ENCODE results near the gene INAVA.
"Not testable (repeated sequence)": the region's sequence is repeated elsewhere in the genome, so short reads cannot be mapped to it uniquely, and the experiment has no call there.

INAVA gene

GRCh38 chr1:200954434-200954833, 59.7 kb downstream of the INAVA start:
- DNase-seq (ENCODE audit: extremely low spot score, insufficient read length, low read depth) (no peak), FAIRE-seq (no peak)

DNA sequence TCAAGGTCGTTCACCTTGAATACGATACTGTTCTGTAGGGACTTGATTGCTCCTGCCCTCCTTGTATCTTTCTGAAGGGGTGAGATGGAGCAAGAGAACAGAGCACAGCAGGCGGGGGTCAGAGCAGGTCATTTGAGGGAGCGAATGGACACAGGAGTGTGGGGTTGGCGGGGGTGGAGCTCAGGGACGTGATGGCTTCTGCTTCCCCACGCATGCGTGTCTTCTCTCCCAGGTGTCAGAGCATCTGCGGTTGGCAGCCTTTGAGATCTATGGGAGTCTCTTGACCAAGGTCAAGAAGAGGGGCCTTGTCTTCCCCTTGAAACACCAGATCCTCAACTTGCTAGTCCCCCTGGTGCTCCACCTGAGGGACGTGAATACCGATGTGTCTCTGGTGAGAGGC, 63.9 kb downstream of the INAVA start:
- FAIRE-seq = no peak
- no peak for DNase-seq (ENCODE audit: extremely low spot score, insufficient read length, low read depth)

DNA sequence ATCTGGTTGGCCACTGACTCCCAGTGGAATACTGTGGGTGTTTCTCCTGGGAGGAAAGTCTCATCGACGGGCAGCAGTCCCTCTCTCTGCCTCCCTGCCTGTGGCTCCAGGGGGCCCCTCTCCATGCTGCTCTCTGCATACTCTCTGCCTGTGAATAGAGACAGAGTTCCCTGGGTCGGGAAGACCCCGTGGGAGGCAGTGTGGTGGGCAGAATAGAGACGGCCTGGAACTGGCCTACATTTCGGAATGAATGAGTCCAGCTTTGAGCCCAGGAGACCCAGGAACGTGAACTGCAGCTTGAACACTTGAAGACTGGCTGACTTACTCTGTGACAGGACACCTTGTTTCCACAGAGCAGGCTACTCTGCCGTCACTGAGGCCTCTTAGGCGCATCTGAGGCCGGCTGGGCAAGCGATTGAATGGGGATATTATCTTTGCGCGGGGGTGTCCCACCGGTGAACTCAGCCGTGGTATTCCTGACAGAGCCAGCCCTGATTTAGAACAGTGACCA, 64.8 kb downstream of the INAVA start:
- DNase-seq (ENCODE audit: extremely low spot score, insufficient read length, low read depth) = no peak
- no peak for FAIRE-seq

- FAIRE-seq = no peak
- no peak for DNase-seq (ENCODE audit: extremely low spot score, insufficient read length, low read depth)
Observed at GRCh38 chr1:200960236-200960947, 65.7 kb downstream of the INAVA start.

DNA sequence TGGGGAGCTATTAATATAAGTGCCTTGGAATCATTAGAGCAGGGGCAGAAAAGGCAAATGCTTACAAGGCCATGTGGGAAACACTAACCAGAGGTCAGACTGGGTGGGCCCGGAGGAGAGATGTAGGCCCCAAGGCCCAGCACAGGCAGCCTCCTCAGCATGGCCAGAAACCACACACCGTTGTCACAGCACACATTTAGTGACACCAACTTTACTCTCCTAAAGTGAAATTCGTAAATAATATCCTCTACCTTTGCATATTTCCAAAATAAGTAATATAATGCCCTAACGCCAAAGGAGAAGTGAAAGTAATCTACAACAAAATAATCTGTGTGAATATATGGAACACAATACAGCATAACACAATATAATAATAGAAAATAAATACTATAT, 66.2 kb downstream of the INAVA start:
- DNase-seq (ENCODE audit: extremely low spot score, insufficient read length, low read depth) (no peak), FAIRE-seq (no peak)

DNA sequence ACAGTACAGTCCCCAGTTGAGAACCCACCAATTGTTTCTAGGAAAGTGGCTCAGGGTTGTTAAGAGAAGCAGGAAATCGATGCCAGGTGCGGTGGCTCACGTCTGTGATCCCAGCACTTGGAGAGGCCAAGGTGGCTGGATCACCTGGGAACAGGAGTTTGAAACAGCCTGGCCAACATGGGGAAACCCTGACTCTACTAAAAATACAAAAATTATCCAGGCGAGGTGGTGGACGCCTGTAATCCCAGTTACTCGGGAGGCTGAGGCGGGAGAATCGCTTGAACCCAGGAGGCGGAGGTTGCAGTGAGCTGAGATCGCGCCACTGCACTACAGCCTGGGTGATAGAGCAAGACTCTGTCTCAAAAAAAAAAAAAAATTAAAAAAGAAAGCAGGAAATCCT, 67.5 kb downstream of the INAVA start:
- FAIRE-seq = not testable (repeated sequence)

GRCh38 chr1:200962631-200963030, 67.9 kb downstream of the INAVA start:
- no peak for FAIRE-seq
- DNase-seq (ENCODE audit: extremely low spot score, insufficient read length, low read depth) = no peak

More for the DNA sequence above, 67.5 kb downstream of the INAVA start:
- DNase-seq (ENCODE audit: extremely low spot score, insufficient read length, low read depth) = not testable (repeated sequence)

GRCh38 chr1:200963076-200963475, 68.4 kb downstream of the INAVA start:
- FAIRE-seq (no peak), DNase-seq (ENCODE audit: extremely low spot score, insufficient read length, low read depth) (no peak)

DNA sequence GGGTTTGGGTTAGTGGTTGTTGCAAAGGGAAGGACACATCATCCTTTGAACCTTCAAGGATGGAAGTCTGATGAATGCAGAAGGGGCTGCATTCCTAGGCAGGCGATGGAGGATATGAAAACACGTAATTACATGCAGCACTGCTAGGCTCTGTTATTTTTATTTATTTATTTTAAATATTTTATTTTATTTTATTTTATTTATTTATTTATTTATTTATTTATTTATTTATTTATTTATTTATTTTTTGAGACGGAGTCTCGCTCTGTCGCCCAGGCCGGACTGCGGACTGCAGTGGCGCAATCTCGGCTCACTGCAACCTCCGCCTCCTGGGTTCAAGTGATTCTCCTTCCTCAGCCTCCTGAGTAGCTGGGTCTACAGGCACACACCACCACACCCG, 69.2 kb downstream of the INAVA start:
- FAIRE-seq = not testable (repeated sequence)

More for the DNA sequence above, 69.2 kb downstream of the INAVA start:
- DNase-seq (ENCODE audit: extremely low spot score, insufficient read length, low read depth) = not testable (repeated sequence)

Measured in GM18507 (cell line).